ENCODE results near the gene ASIC2.

DNA sequence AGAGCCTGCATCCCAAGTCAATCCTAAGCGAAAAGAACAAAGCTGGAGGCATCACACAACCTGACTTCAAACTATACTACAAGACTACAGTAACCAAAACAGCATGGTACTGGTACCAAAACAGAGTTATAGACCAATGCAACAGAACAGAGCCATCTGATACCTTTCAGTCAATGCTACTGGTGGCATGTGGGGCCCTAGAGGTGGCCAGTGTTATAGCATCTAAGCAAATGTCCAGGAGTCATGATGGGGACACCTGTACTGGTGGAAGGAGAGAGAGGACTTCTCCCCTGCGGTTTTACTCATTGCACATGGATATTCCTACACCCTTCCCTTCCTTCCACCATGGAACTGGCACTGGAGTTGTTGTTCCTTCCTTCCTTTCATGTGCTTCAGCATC is 6.0 kb upstream of the ASIC2 start:
- TF ChIP-seq POLR2A (IDR thresholded peaks at IDR 0.05; ENCODE audit: low read length): no peak
- TF ChIP-seq GATA1 (IDR thresholded peaks at IDR 0.05; ENCODE audit: low read depth, low read length): no peak

Measured in erythroblast (primary cell).